ENCODE measurements around the gene FAM3D. TPM values are rescaled to one million over a fixed set of nuclear protein-coding genes. Genes with fewer than 3 reads are reported as not detected.

Gene FAM3D
- total RNA-seq, 4 donors from 2014 or later = 1.9 to 33.2 TPM; not detected in 2

- peak in 1 of 4 experiments; percentile 24 for TF ChIP-seq CTCF (IDR thresholded peaks at IDR 0.05)
- TF ChIP-seq EP300 (IDR thresholded peaks at IDR 0.05) = no peak
- H3K27ac ChIP-seq = no peak overlapping the region
These were observed 7.4 kb downstream of the FAM3D start for GRCh38 chr3:58659051-58659675.

DNA sequence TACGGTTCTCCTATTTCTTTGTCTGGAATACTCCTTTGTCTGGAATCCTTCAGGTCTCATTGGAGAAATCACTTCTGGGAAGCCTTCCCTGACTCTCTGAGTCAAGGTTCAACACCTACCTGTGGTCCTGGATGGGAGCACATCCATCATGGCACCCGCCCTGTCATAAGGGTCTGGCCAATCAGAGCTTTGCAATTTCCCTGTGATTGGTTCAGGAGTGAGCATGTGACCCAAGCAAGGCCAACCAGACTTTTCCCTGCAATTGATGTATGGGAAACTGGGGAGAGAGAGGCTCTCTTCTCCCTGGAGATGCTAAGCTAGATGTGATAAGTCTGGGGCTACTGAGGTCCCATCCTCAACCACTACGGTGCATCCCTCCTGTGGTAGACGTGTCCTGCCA, 8.1 kb downstream of the FAM3D start:
- 80 to 100% methylated on average over 1 of the region's 4 CpGs for WGBS, 2 donors (ENCODE audit: low coverage in 1 of 2)
- Histone ChIP-seq H3K27me3 (peaks cover 17% of the 10 kb centered on the region), H3K27ac (no peak overlapping the region), H3K9me3 (no peaks in the 10 kb centered on the region), H3K4me3 (no peak overlapping the region), H3K4me1 (no peaks in the 10 kb centered on the region), H3K36me3 (no peaks in the 10 kb centered on the region)
- ATAC-seq = no peak
- no peak for TF ChIP-seq EP300 (IDR thresholded peaks at IDR 0.05)
- no peak for TF ChIP-seq CTCF (IDR thresholded peaks at IDR 0.05)
- TF ChIP-seq POLR2A (IDR thresholded peaks at IDR 0.05) = no peak
- TF ChIP-seq POLR2AphosphoS5 (IDR thresholded peaks at IDR 0.05) = no peak

More at GRCh38 chr3:58659051-58659675, 7.4 kb downstream of the FAM3D start:
- WGBS, 2 donors (ENCODE audit: low coverage in 1 of 2) = 51% methylated on average over 11 of the region's 15 CpGs; no CpG with 5 or more reads in 1 of the 2 donors
- Histone ChIP-seq H3K36me3 (no peaks in the 10 kb centered on the region), H3K27me3 (peaks cover 12% of the 10 kb centered on the region), H3K4me1 (no peaks in the 10 kb centered on the region), H3K4me3 (no peak overlapping the region), H3K9me3 (no peaks in the 10 kb centered on the region)
- no peak for ATAC-seq

DNA sequence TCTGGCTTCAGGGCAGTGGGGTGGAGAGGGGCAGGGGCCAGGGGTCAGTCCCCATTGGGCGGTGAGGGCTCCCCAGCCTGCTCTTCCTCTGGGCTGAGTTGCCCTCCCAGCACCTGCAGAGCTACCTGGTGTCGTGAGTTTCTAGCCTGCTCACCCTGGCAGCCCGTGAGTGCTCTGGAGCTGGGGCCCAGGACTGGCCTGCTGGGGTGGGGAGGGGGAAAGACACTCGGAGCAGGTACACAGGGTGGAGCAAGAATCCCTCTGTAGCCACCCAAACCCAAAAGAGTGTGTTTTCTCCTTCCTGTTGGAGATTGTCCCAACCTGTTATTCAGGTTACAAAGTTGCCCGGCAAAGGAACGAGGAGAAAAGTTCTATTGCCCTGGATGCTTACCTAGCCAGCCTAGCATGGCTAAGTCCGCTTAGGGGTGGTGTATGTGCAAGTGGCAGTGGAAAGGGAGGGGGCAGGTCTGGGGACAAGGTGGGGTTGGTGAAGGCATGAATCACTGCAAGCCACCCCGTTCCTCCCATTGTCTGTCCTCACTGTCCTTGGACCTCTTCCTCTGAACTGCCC, 8.9 kb downstream of the FAM3D start:
- WGBS, 2 donors (ENCODE audit: low coverage in 1 of 2) = 71 to 100% methylated on average over 1 to 4 of the region's 8 CpGs
- Histone ChIP-seq H3K4me1 (no peaks in the 10 kb centered on the region), H3K27ac (no peak overlapping the region), H3K9me3 (no peaks in the 10 kb centered on the region), H3K4me3 (no peak overlapping the region), H3K36me3 (no peaks in the 10 kb centered on the region), H3K27me3 (peaks cover 17% of the 10 kb centered on the region)
- TF ChIP-seq POLR2A (IDR thresholded peaks at IDR 0.05) (no peak), POLR2AphosphoS5 (IDR thresholded peaks at IDR 0.05) (no peak)
- no peak for ATAC-seq

GRCh38 chr3:58657036-58657520, 9.5 kb downstream of the FAM3D start:
- 65 to 69% methylated on average over 8 to 9 of the region's 9 CpGs for WGBS, 2 donors (ENCODE audit: low coverage in 1 of 2)
- Histone ChIP-seq H3K4me3 (no peak overlapping the region), H3K36me3 (no peaks in the 10 kb centered on the region), H3K27me3 (peaks cover 17% of the 10 kb centered on the region), H3K9me3 (no peaks in the 10 kb centered on the region), H3K4me1 (no peaks in the 10 kb centered on the region), H3K27ac (no peak overlapping the region)
- TF ChIP-seq POLR2A (IDR thresholded peaks at IDR 0.05) = no peak
- no peak for TF ChIP-seq POLR2AphosphoS5 (IDR thresholded peaks at IDR 0.05)
- no peak for TF ChIP-seq EP300 (IDR thresholded peaks at IDR 0.05)
- TF ChIP-seq CTCF (IDR thresholded peaks at IDR 0.05) = no peak
- no peak for ATAC-seq

DNA sequence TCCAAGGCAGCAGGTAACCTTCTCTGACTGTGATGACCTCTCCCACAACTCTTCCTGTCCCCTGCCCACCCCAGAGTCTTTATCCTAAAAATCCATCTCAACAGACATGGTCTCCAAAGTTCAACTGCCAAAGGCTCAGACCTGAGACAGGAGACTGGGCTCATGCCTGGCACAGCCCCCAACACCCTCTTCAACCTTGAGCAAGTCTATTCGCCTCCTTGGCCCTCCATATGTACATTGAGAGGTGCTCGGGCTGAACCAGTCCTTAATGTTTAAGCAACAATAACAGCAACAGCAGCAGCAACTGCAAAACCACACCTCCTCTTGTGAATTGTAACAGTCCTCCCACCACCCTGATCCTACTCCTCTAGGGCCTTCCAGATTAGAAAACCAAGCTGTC, 9.9 kb downstream of the FAM3D start:
- Histone ChIP-seq H3K36me3 (no peaks in the 10 kb centered on the region), H3K27ac (no peak overlapping the region), H3K4me3 (no peak overlapping the region), H3K9me3 (no peaks in the 10 kb centered on the region), H3K4me1 (no peaks in the 10 kb centered on the region), H3K27me3 (peaks cover 17% of the 10 kb centered on the region)
- no peak for ATAC-seq
- TF ChIP-seq CTCF (IDR thresholded peaks at IDR 0.05) = no peak
- TF ChIP-seq POLR2AphosphoS5 (IDR thresholded peaks at IDR 0.05) = no peak
- TF ChIP-seq POLR2A (IDR thresholded peaks at IDR 0.05) = no peak
- no peak for TF ChIP-seq EP300 (IDR thresholded peaks at IDR 0.05)
- WGBS, 2 donors (ENCODE audit: low coverage in 1 of 2) = 83 to 100% methylated on average over 1 to 2 of the region's 2 CpGs
